Measurements from ENCODE around the gene NCOA4. TPM values are rescaled to one million over a fixed set of nuclear protein-coding genes. Genes with fewer than 3 reads are reported as not detected.

NCOA4 gene
- total RNA-seq, 2 donors from 2014 or later, result 157 to 200 TPM

GRCh38 chr10:46024948-46025347 is 5.5 kb downstream of the NCOA4 start:
- no peaks in the 10 kb centered on the region for H3K27me3 Mint-ChIP-seq (ENCODE audit: insufficient read depth)
- Histone ChIP-seq H3K9ac (ENCODE audit: extremely low read depth, low read length, poor library complexity, severe bottlenecking) (no peak overlapping the region), H3K27me3 (ENCODE audit: control insufficient read depth, insufficient read depth, low read length, poor library complexity, severe bottlenecking) (no peaks in the 10 kb centered on the region), H3K4me1 (ENCODE audit: control insufficient read depth, insufficient read depth, low read length) (peaks cover 19% of the 10 kb centered on the region), H3K4me3 (ENCODE audit: low read length) (no peak overlapping the region), H3K27ac (ENCODE audit: low read depth, low read length) (no peak overlapping the region), H3K36me3 (ENCODE audit: control insufficient read depth, insufficient read depth, low read length) (peaks cover 33% of the 10 kb centered on the region), H3K9me3 (ENCODE audit: control insufficient read depth, low read length) (no peaks in the 10 kb centered on the region)
- H3K9me3 Mint-ChIP-seq, result no peaks in the 10 kb centered on the region
- H3K36me3 Mint-ChIP-seq (ENCODE audit: low read depth), result peaks cover 23% of the 10 kb centered on the region
- H3K27ac Mint-ChIP-seq, result no peak overlapping the region
- TF ChIP-seq CTCF (conservative IDR thresholded peaks at IDR 0.05), result no peak
- peaks cover 58% of the 10 kb centered on the region for H3K4me1 Mint-ChIP-seq
- DNase-seq, result no peak
- H3K4me3 Mint-ChIP-seq, result no peak overlapping the region

- Histone ChIP-seq H3K4me1 (ENCODE audit: control insufficient read depth, insufficient read depth, low read length) (peaks cover 25% of the 10 kb centered on the region), H3K27me3 (ENCODE audit: control insufficient read depth, insufficient read depth, low read length, poor library complexity, severe bottlenecking) (no peaks in the 10 kb centered on the region), H3K9me3 (ENCODE audit: control insufficient read depth, low read length) (no peaks in the 10 kb centered on the region), H3K36me3 (ENCODE audit: control insufficient read depth, insufficient read depth, low read length) (peaks cover 41% of the 10 kb centered on the region), H3K9ac (ENCODE audit: extremely low read depth, low read length, poor library complexity, severe bottlenecking) (peak overlapping the region; percentile 72), H3K27ac (ENCODE audit: low read depth, low read length) (no peak overlapping the region), H3K4me3 (ENCODE audit: low read length) (peak overlapping the region; percentile 83)
- H3K9me3 Mint-ChIP-seq, result no peaks in the 10 kb centered on the region
- WGBS, 2 experiments (ENCODE audit: insufficient coverage in 1 of 2, insufficient read length in 1 of 2), result 2 to 3% methylated on average over 31 to 49 of the region's 49 CpGs
- peaks cover 62% of the 10 kb centered on the region for H3K4me1 Mint-ChIP-seq
- no peaks in the 10 kb centered on the region for H3K27me3 Mint-ChIP-seq (ENCODE audit: insufficient read depth)
- peak overlapping the region; percentile 93 for H3K27ac Mint-ChIP-seq
- DNase-seq, result peak; percentile 96
- peaks cover 33% of the 10 kb centered on the region for H3K36me3 Mint-ChIP-seq (ENCODE audit: low read depth)
- TF ChIP-seq CTCF (conservative IDR thresholded peaks at IDR 0.05), result peak; percentile 47
- peak overlapping the region; percentile 73 for H3K4me3 Mint-ChIP-seq
Measured at GRCh38 chr10:46022978-46023702, 7.3 kb downstream of the NCOA4 start.

GRCh38 chr10:46020344-46020657 is 10.1 kb downstream of the NCOA4 start:
- H3K9me3 Mint-ChIP-seq, result no peaks in the 10 kb centered on the region
- no peaks in the 10 kb centered on the region for H3K27me3 Mint-ChIP-seq (ENCODE audit: insufficient read depth)
- Histone ChIP-seq H3K4me3 (ENCODE audit: low read length) (peak overlapping the region; percentile 33), H3K36me3 (ENCODE audit: control insufficient read depth, insufficient read depth, low read length) (peaks cover 43% of the 10 kb centered on the region), H3K4me1 (ENCODE audit: control insufficient read depth, insufficient read depth, low read length) (peaks cover 12% of the 10 kb centered on the region), H3K27ac (ENCODE audit: low read depth, low read length) (no peak overlapping the region), H3K9me3 (ENCODE audit: control insufficient read depth, low read length) (no peaks in the 10 kb centered on the region), H3K27me3 (ENCODE audit: control insufficient read depth, insufficient read depth, low read length, poor library complexity, severe bottlenecking) (no peaks in the 10 kb centered on the region), H3K9ac (ENCODE audit: extremely low read depth, low read length, poor library complexity, severe bottlenecking) (no peak overlapping the region)
- no peak overlapping the region for H3K27ac Mint-ChIP-seq
- WGBS, 2 experiments (ENCODE audit: insufficient coverage in 1 of 2, insufficient read length in 1 of 2), result 71 to 100% methylated on average over 1 to 2 of the region's 3 CpGs
- TF ChIP-seq CTCF (conservative IDR thresholded peaks at IDR 0.05), result no peak
- no peak overlapping the region for H3K4me3 Mint-ChIP-seq
- H3K4me1 Mint-ChIP-seq, result peaks cover 50% of the 10 kb centered on the region
- H3K36me3 Mint-ChIP-seq (ENCODE audit: low read depth), result peaks cover 39% of the 10 kb centered on the region
- no peak for DNase-seq

All from endodermal cell (in vitro differentiated cells).